HL-60 (cell line): Measurements from ENCODE around the gene ADCY3.

Source experiments
- DNase-seq, 2 experiments: peaks; one replicate each; pipeline ENCODE4 v3.0.0-alpha.2; 2010 to 2020; ENCODE audit warnings: low read depth in 1 of 2, low spot score in 1 of 2
- H3K27ac ChIP-seq: fragments of 250-450 bp; sonication (Bioruptor Pico); replicated peaks from 2 replicates; pipeline ENCODE4 v1.5.1; 2020; ENCODE audit warnings: mild to moderate bottlenecking, moderate library complexity
- H3K27me3 ChIP-seq: fragments of 250-450 bp; sonication (Bioruptor Pico); 2 replicates; pipeline ENCODE4 v1.5.1; 2021; ENCODE audit warnings: mild to moderate bottlenecking, moderate library complexity; ENCODE audit not compliant: insufficient read depth, poor library complexity, severe bottlenecking
- H3K4me3 ChIP-seq: replicated peaks from 2 replicates; pipeline ENCODE4 v1.5.1; 2011; ENCODE audit warnings: mild to moderate bottlenecking, control low read depth, low read length; ENCODE audit not compliant: insufficient read depth
- GABPA ChIP-seq: IDR thresholded peaks from 2 replicates; pipeline ENCODE4 v1.6.1; 2012; ENCODE audit warnings: low read depth
- POLR2AphosphoS5 ChIP-seq: IDR thresholded peaks from 2 replicates; pipeline ENCODE4 v1.6.1; 2012; ENCODE audit warnings: low read depth
- SPI1 ChIP-seq: IDR thresholded peaks from 2 replicates; pipeline ENCODE4 v1.6.1; 2012; ENCODE audit warnings: low read depth, mild to moderate bottlenecking, borderline replicate concordance
- TF ChIP-seq, protein P1 (sequence below): IDR thresholded peaks from 2 replicates; pipeline ENCODE4 v1.6.1; 2012; ENCODE audit warnings: low read depth; ENCODE audit not compliant: insufficient replicate concordance
- TF ChIP-seq, protein P2 (sequence below): IDR thresholded peaks from one replicate; pipeline ENCODE4 v1.5.1; 2011; ENCODE audit warnings: low read length, control low read depth, inconsistent platforms; ENCODE audit not compliant: insufficient read depth

Gene ADCY3

DNA sequence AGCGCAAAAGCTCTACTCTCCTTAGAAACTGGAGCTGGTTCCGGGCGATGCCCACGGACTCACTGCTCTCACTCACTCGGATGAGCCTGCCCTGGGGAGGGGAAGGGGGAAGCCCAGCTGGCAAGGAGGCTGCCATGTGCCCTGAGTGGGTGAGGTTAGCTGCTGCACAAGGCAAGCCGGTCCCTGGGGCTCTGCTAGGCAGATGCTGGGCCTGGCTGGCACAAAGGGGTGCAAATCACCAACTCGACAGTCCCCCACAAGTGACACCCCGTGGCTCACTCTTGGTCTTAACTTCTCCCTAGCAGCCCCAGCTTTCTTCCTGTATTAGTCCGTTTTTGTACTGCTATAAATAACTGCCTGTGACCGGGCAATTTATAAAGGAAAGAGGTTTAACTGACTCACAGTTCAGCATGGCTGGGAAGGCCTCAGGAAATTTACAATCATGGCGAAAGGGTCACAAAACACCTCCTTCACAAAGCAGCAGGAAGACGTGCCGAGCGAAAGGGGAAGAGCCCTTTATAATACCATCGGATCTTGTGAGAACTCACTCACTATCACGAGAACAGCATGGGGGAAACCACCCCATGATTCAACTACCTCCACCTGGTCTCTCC lies 33.2 kb downstream of the ADCY3 start:
- H3K27ac ChIP-seq, result no peak overlapping the region
- TF ChIP-seq POLR2AphosphoS5 (no peak), GABPA (no peak), SPI1 (no peak)
- TF ChIP-seq, protein P1, sequence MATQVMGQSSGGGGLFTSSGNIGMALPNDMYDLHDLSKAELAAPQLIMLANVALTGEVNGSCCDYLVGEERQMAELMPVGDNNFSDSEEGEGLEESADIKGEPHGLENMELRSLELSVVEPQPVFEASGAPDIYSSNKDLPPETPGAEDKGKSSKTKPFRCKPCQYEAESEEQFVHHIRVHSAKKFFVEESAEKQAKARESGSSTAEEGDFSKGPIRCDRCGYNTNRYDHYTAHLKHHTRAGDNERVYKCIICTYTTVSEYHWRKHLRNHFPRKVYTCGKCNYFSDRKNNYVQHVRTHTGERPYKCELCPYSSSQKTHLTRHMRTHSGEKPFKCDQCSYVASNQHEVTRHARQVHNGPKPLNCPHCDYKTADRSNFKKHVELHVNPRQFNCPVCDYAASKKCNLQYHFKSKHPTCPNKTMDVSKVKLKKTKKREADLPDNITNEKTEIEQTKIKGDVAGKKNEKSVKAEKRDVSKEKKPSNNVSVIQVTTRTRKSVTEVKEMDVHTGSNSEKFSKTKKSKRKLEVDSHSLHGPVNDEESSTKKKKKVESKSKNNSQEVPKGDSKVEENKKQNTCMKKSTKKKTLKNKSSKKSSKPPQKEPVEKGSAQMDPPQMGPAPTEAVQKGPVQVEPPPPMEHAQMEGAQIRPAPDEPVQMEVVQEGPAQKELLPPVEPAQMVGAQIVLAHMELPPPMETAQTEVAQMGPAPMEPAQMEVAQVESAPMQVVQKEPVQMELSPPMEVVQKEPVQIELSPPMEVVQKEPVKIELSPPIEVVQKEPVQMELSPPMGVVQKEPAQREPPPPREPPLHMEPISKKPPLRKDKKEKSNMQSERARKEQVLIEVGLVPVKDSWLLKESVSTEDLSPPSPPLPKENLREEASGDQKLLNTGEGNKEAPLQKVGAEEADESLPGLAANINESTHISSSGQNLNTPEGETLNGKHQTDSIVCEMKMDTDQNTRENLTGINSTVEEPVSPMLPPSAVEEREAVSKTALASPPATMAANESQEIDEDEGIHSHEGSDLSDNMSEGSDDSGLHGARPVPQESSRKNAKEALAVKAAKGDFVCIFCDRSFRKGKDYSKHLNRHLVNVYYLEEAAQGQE, result no peak
- TF ChIP-seq, protein P2, sequence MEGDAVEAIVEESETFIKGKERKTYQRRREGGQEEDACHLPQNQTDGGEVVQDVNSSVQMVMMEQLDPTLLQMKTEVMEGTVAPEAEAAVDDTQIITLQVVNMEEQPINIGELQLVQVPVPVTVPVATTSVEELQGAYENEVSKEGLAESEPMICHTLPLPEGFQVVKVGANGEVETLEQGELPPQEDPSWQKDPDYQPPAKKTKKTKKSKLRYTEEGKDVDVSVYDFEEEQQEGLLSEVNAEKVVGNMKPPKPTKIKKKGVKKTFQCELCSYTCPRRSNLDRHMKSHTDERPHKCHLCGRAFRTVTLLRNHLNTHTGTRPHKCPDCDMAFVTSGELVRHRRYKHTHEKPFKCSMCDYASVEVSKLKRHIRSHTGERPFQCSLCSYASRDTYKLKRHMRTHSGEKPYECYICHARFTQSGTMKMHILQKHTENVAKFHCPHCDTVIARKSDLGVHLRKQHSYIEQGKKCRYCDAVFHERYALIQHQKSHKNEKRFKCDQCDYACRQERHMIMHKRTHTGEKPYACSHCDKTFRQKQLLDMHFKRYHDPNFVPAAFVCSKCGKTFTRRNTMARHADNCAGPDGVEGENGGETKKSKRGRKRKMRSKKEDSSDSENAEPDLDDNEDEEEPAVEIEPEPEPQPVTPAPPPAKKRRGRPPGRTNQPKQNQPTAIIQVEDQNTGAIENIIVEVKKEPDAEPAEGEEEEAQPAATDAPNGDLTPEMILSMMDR, result no peak
- H3K4me3 ChIP-seq, result no peak overlapping the region
- DNase-seq, result no peak
- H3K27me3 ChIP-seq, result no peaks in the 10 kb centered on the region

DNA sequence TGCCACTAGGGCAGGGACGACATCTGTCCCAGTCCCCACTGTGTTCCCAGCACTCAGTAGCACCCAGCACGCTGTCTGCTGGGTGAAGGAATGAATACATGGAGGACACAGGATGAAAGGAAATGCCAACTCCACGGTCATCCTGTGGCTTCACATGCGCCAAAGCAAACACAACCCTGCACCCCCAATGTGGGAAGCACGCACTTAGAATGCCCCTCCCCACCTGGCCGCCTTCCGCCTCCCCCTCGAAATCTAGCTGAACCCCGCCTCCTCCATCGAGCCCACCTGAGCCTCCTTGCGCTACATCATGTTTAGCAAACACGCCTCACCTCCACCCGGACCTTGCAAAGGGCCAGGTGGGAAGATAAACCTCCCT lies 33.9 kb downstream of the ADCY3 start:
- no peak for DNase-seq
- Histone ChIP-seq H3K4me3 (no peak overlapping the region), H3K27me3 (no peaks in the 10 kb centered on the region), H3K27ac (no peak overlapping the region)
- no peak for TF ChIP-seq SPI1
- TF ChIP-seq, protein P1, result no peak
- TF ChIP-seq, protein P2, result no peak
- TF ChIP-seq POLR2AphosphoS5, result no peak
- no peak for TF ChIP-seq GABPA

DNA sequence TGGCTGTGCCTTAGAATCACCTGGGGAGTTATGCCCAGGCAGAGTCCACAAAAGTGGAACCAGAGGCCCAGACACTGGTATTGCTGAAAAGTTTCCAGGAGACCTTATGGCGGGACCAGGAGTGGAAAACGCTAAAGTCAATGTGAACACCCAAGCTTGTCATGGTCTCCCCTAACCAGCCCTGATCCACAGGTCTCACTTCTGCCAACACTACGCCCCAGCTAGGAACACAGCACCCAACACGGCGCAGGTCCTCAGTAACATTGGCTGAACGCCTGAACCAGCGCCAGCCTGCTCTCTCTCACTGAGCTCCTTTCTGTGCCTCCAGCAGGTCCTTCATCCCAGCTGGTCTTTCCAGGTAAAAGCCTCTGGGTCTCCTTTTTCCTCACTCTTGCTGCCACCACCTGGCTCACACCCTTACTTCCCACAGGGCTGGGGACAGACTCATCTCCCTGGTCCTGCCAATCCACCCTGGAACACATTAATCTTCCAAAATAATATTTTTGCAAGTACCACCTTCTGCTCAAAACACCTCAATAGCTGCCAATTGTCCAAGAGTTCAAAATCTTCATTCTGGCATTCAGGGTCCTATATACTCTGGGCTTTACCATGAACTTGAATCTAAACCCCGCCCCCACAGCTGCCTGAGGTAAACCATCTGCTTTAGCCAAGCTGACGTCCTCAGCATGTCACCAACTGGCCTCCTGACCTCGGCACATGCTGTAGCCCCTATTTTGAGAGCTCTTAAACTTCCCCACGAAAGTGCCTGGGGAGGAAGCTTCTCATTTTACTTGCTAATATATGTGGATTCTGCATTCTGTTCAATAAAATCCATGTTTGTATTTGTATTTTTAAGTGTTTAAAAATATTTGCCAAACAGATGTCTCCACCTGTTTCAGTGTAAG lies 34.6 kb downstream of the ADCY3 start:
- H3K4me3 ChIP-seq, result no peak overlapping the region
- H3K27ac ChIP-seq, result no peak overlapping the region
- no peaks in the 10 kb centered on the region for H3K27me3 ChIP-seq
- TF ChIP-seq, protein P1, result no peak
- no peak for DNase-seq
